ENCODE data around the gene MAK.
"Not testable (repeated sequence)": the region's sequence is repeated elsewhere in the genome, so short reads cannot be mapped to it uniquely, and the experiment has no call there.

MAK gene

GRCh38 chr6:10791673-10792072 is 46.7 kb downstream of the MAK start:
- no peak for DNase-seq (ENCODE audit: low read depth)

- no peak for DNase-seq (ENCODE audit: low read depth)
Observed at GRCh38 chr6:10779076-10779475, 59.3 kb downstream of the MAK start.

GRCh38 chr6:10778230-10778629 is 60.1 kb downstream of the MAK start:
- DNase-seq (ENCODE audit: low read depth), result no peak

- DNase-seq (ENCODE audit: low read depth), result no peak
Observed at GRCh38 chr6:10771371-10771894, 66.9 kb downstream of the MAK start.

- DNase-seq (ENCODE audit: low read depth), result no peak
Observed at GRCh38 chr6:10769419-10769818, 68.9 kb downstream of the MAK start.

- no peak for DNase-seq (ENCODE audit: low read depth)
Observed at GRCh38 chr6:10763006-10763405, 75.3 kb downstream of the MAK start.

- no peak for DNase-seq (ENCODE audit: low read depth)
Observed at GRCh38 chr6:10759884-10760329, 78.4 kb downstream of the MAK start.

GRCh38 chr6:10759312-10759839 is 79.0 kb downstream of the MAK start:
- DNase-seq (ENCODE audit: low read depth), result no peak

GRCh38 chr6:10756085-10756484 is 82.3 kb downstream of the MAK start:
- no peak for DNase-seq (ENCODE audit: low read depth)

GRCh38 chr6:10751757-10752156 is 86.6 kb downstream of the MAK start:
- not testable (repeated sequence) for DNase-seq (ENCODE audit: low read depth)

GRCh38 chr6:10750568-10750967 is 87.8 kb downstream of the MAK start:
- not testable (repeated sequence) for DNase-seq (ENCODE audit: low read depth)

GRCh38 chr6:10749734-10750133 is 88.6 kb downstream of the MAK start:
- no peak for DNase-seq (ENCODE audit: low read depth)

- DNase-seq (ENCODE audit: low read depth), result peak; percentile 100
Observed at GRCh38 chr6:10747251-10747972, 90.9 kb downstream of the MAK start, which contains the start of gene TMEM14B. TMEM14B (plus strand) TSS chr6:10747805; CDS start chr6:10749246, 1,441 bp downstream.

GRCh38 chr6:10746915-10747250 is 91.5 kb downstream of the MAK start:
- no peak for DNase-seq (ENCODE audit: low read depth)

- DNase-seq (ENCODE audit: low read depth), result no peak
Observed at GRCh38 chr6:10745116-10745515, 93.2 kb downstream of the MAK start.

GRCh38 chr6:10743515-10743914 is 94.8 kb downstream of the MAK start:
- DNase-seq (ENCODE audit: low read depth), result no peak

- DNase-seq (ENCODE audit: low read depth), result no peak
Observed at GRCh38 chr6:10742251-10742650, 96.1 kb downstream of the MAK start.

GRCh38 chr6:10741643-10742042 is 96.7 kb downstream of the MAK start:
- not testable (repeated sequence) for DNase-seq (ENCODE audit: low read depth)

GRCh38 chr6:10740061-10740460 is 98.3 kb downstream of the MAK start:
- no peak for DNase-seq (ENCODE audit: low read depth)

- DNase-seq (ENCODE audit: low read depth), result no peak
Observed at GRCh38 chr6:10736731-10737130, 101.6 kb downstream of the MAK start.

- no peak for DNase-seq (ENCODE audit: low read depth)
Observed at GRCh38 chr6:10733863-10734262, 104.5 kb downstream of the MAK start.

- DNase-seq (ENCODE audit: low read depth), result no peak
Observed at GRCh38 chr6:10733151-10733715, 105.1 kb downstream of the MAK start.

GRCh38 chr6:10730254-10730653 is 108.1 kb downstream of the MAK start:
- DNase-seq (ENCODE audit: low read depth), result no peak

Measured in activated T-cell treated with anti-CD3 and anti-CD28 coated beads for 24 hours (primary cell).